ENCODE data around the gene BAHCC1. TPM values are rescaled to one million over a fixed set of nuclear protein-coding genes. Genes with fewer than 3 reads are reported as not detected.

BAHCC1 gene
- total and polyA plus RNA-seq, 7 experiments from 2014 or later, result 0.05 to 3.8 (median 0.68) TPM; not detected in 3

- H3K9me3 ChIP-seq (ENCODE audit: control insufficient read depth in 2 of 3, low read length in 3 of 3), result no peaks in the 10 kb centered on the region
- H3K36me3 ChIP-seq (ENCODE audit: control insufficient read depth in 2 of 3, insufficient read depth in 3 of 3, low read length in 3 of 3), result no peaks in the 10 kb centered on the region
- no peak overlapping the region for H3K27ac Mint-ChIP-seq
- no peaks in the 10 kb centered on the region for H3K36me3 Mint-ChIP-seq
- DNase-seq, result no peak
- CTCF ChIA-PET, result no interaction called here
- H3K27ac ChIP-seq (ENCODE audit: low read depth, low read length), result no peak overlapping the region
- ATAC-seq, result no peak
- H3K27me3 Mint-ChIP-seq, result no peaks in the 10 kb centered on the region
- H3K4me1 Mint-ChIP-seq, result no peaks in the 10 kb centered on the region
- H3K4me3 ChIP-seq (ENCODE audit: low read length), result no peak overlapping the region
- no peaks in the 10 kb centered on the region for H3K27me3 ChIP-seq (ENCODE audit: control insufficient read depth in 2 of 2, insufficient read depth in 2 of 2, low read length in 2 of 2)
- no peaks in the 10 kb centered on the region for H3K4me1 ChIP-seq (ENCODE audit: control insufficient read depth in 2 of 2, insufficient read depth in 2 of 2, low read length in 2 of 2)
- peaks cover 0 to 3% (median 0%) of the 10 kb centered on the region in 11 donors for H3K9me3 Mint-ChIP-seq
- no peak overlapping the region for H3K4me3 Mint-ChIP-seq
- POLR2A ChIA-PET, result interaction anchor here (0.6 to 0.7 kb wide), 2 partner anchors 17 to 1189 kb away, joined by 3 read pairs; no protein-coding TSS in a partner anchor
- intact Hi-C loops (cut with micrococcal nuclease), result no loop called here
Measured at GRCh38 chr17:81473019-81473418, 77.8 kb downstream of the BAHCC1 start.

GRCh38 chr17:81474958-81475357, 79.7 kb downstream of the BAHCC1 start:
- H3K4me1 ChIP-seq (ENCODE audit: control insufficient read depth in 2 of 2, insufficient read depth in 2 of 2, low read length in 2 of 2), result no peaks in the 10 kb centered on the region
- H3K27me3 ChIP-seq (ENCODE audit: control insufficient read depth in 2 of 2, insufficient read depth in 2 of 2, low read length in 2 of 2), result no peaks in the 10 kb centered on the region
- peaks cover 0 to 3% (median 0%) of the 10 kb centered on the region in 11 donors for H3K9me3 Mint-ChIP-seq
- CTCF ChIA-PET, result no interaction called here
- no peaks in the 10 kb centered on the region for H3K36me3 ChIP-seq (ENCODE audit: control insufficient read depth in 2 of 3, insufficient read depth in 3 of 3, low read length in 3 of 3)
- no peaks in the 10 kb centered on the region for H3K4me1 Mint-ChIP-seq
- H3K4me3 Mint-ChIP-seq, result no peak overlapping the region
- peaks cover 4 to 10% (median 5%) of the 10 kb centered on the region in 5 donors for H3K27me3 Mint-ChIP-seq
- no peaks in the 10 kb centered on the region for H3K9me3 ChIP-seq (ENCODE audit: control insufficient read depth in 2 of 3, low read length in 3 of 3)
- ATAC-seq, result no peak
- intact Hi-C loops (cut with micrococcal nuclease), result no loop called here
- no peak overlapping the region for H3K27ac Mint-ChIP-seq
- no peaks in the 10 kb centered on the region for H3K36me3 Mint-ChIP-seq
- no peak overlapping the region for H3K27ac ChIP-seq (ENCODE audit: low read depth, low read length)
- POLR2A ChIA-PET, result no interaction called here
- DNase-seq, result no peak
- no peak overlapping the region for H3K4me3 ChIP-seq (ENCODE audit: low read length)

DNA sequence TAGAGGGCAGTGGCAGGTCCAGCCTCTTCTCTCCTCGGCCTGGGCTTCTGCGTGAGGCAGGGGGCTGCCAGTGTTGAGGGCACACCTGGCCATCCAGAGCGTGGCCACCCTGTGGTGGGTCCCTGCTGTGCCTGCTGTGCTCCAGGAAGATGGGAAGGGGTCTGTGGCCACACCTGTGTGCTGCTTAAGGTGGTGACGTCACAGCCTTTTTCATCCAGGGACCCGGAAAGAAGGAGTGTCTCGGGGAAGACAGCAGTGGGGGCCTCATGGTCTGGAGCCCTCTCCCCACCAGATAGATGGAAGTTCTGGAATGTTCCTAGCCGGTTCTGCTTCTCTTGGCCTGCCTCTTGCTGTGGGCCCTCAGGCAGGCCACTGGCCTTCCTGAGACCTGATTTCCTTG, 80.8 kb downstream of the BAHCC1 start:
- POLR2A ChIA-PET, result no interaction called here
- DNase-seq, result no peak
- Mint-ChIP-seq H3K9me3 (peaks cover 0 to 3% (median 0%) of the 10 kb centered on the region in 11 donors), H3K4me1 (peaks cover 0 to 5% (median 0%) of the 10 kb centered on the region in 7 donors), H3K27ac (no peak overlapping the region), H3K27me3 (peaks cover 11 to 18% (median 13%) of the 10 kb centered on the region in 5 donors), H3K4me3 (no peak overlapping the region), H3K36me3 (no peaks in the 10 kb centered on the region)
- Histone ChIP-seq H3K27me3 (ENCODE audit: control insufficient read depth in 2 of 2, insufficient read depth in 2 of 2, low read length in 2 of 2) (peaks cover 0 to 4% of the 10 kb centered on the region in 2 donors), H3K9me3 (ENCODE audit: control insufficient read depth in 2 of 3, low read length in 3 of 3) (no peaks in the 10 kb centered on the region), H3K4me3 (ENCODE audit: low read length) (no peak overlapping the region), H3K36me3 (ENCODE audit: control insufficient read depth in 2 of 3, insufficient read depth in 3 of 3, low read length in 3 of 3) (no peaks in the 10 kb centered on the region), H3K27ac (ENCODE audit: low read depth, low read length) (no peak overlapping the region), H3K4me1 (ENCODE audit: control insufficient read depth in 2 of 2, insufficient read depth in 2 of 2, low read length in 2 of 2) (no peaks in the 10 kb centered on the region)
- intact Hi-C loops (cut with micrococcal nuclease), result no loop called here
- ATAC-seq, result no peak
- CTCF ChIA-PET, result no interaction called here

GRCh38 chr17:81476635-81477034, 81.4 kb downstream of the BAHCC1 start:
- peaks cover 0 to 2% of the 10 kb centered on the region in 2 donors for H3K4me1 ChIP-seq (ENCODE audit: control insufficient read depth in 2 of 2, insufficient read depth in 2 of 2, low read length in 2 of 2)
- no peak overlapping the region for H3K27ac Mint-ChIP-seq
- H3K27me3 Mint-ChIP-seq, result peaks cover 11 to 19% (median 13%) of the 10 kb centered on the region in 5 donors
- no peaks in the 10 kb centered on the region for H3K9me3 ChIP-seq (ENCODE audit: control insufficient read depth in 2 of 3, low read length in 3 of 3)
- H3K27ac ChIP-seq (ENCODE audit: low read depth, low read length), result no peak overlapping the region
- CTCF ChIA-PET, result no interaction called here
- POLR2A ChIA-PET, result no interaction called here
- H3K4me1 Mint-ChIP-seq, result peaks cover 0 to 5% (median under 1%) of the 10 kb centered on the region in 7 donors
- H3K36me3 ChIP-seq (ENCODE audit: control insufficient read depth in 2 of 3, insufficient read depth in 3 of 3, low read length in 3 of 3), result no peaks in the 10 kb centered on the region
- DNase-seq (no peak), ATAC-seq (no peak)
- intact Hi-C loops (cut with micrococcal nuclease), result no loop called here
- H3K4me3 Mint-ChIP-seq, result no peak overlapping the region
- no peak overlapping the region for H3K4me3 ChIP-seq (ENCODE audit: low read length)
- H3K27me3 ChIP-seq (ENCODE audit: control insufficient read depth in 2 of 2, insufficient read depth in 2 of 2, low read length in 2 of 2), result peaks cover 0 to 4% of the 10 kb centered on the region in 2 donors
- H3K36me3 Mint-ChIP-seq, result no peaks in the 10 kb centered on the region
- H3K9me3 Mint-ChIP-seq, result peaks cover 0 to 3% (median 0%) of the 10 kb centered on the region in 11 donors

- H3K27me3 ChIP-seq (ENCODE audit: control insufficient read depth in 2 of 2, insufficient read depth in 2 of 2, low read length in 2 of 2), result peaks cover 0 to 4% of the 10 kb centered on the region in 2 donors
- Mint-ChIP-seq H3K27ac (no peak overlapping the region), H3K27me3 (peaks cover 11 to 25% (median 13%) of the 10 kb centered on the region in 5 donors), H3K4me1 (peaks cover 0 to 8% (median 4%) of the 10 kb centered on the region in 7 donors), H3K4me3 (no peak overlapping the region), H3K9me3 (peaks cover 0 to 3% (median 0%) of the 10 kb centered on the region in 11 donors), H3K36me3 (no peaks in the 10 kb centered on the region)
- H3K4me3 ChIP-seq (ENCODE audit: low read length), result no peak overlapping the region
- no peaks in the 10 kb centered on the region for H3K36me3 ChIP-seq (ENCODE audit: control insufficient read depth in 2 of 3, insufficient read depth in 3 of 3, low read length in 3 of 3)
- intact Hi-C loops (cut with micrococcal nuclease), result no loop called here
- ATAC-seq, result no peak
- no peak overlapping the region for H3K27ac ChIP-seq (ENCODE audit: low read depth, low read length)
- DNase-seq, result no peak
- peaks cover 0 to 6% of the 10 kb centered on the region in 2 donors for H3K4me1 ChIP-seq (ENCODE audit: control insufficient read depth in 2 of 2, insufficient read depth in 2 of 2, low read length in 2 of 2)
- ChIA-PET CTCF (no interaction called here), POLR2A (no interaction called here)
- H3K9me3 ChIP-seq (ENCODE audit: control insufficient read depth in 2 of 3, low read length in 3 of 3), result no peaks in the 10 kb centered on the region
Measured at GRCh38 chr17:81477173-81477572, 81.9 kb downstream of the BAHCC1 start.

DNA sequence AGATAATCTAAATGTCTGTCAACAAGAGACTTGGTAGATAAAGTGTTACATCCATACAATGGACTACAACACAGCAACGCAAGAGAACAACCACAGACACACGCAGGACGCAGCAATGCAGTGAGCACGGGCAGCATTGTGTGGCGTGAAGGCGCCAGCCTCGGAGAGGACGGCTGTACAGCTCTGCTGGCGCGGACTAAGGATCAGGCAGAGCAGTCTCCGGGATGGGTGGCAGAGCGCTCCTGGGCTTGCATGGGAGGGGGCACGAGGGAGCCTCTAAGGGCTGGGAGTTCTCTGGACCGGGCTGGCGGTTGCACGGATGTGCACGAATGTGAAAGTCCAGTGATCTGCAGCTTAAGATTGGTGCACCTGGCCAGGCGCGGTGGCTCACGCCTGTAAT, 82.9 kb downstream of the BAHCC1 start:
- H3K4me1 Mint-ChIP-seq, result peaks cover 5 to 11% (median 8%) of the 10 kb centered on the region in 7 donors
- peaks cover 11 to 34% (median 14%) of the 10 kb centered on the region in 5 donors for H3K27me3 Mint-ChIP-seq
- no peak for DNase-seq
- peaks cover 0 to 3% (median 0%) of the 10 kb centered on the region in 11 donors for H3K9me3 Mint-ChIP-seq
- ATAC-seq, result no peak
- POLR2A ChIA-PET, result interaction anchor here (0.5 kb wide), 1 partner anchor 86 kb away, joined by 3 read pairs; no protein-coding TSS in a partner anchor
- H3K27ac Mint-ChIP-seq, result no peak overlapping the region
- H3K9me3 ChIP-seq (ENCODE audit: control insufficient read depth in 2 of 3, low read length in 3 of 3), result no peaks in the 10 kb centered on the region
- peaks cover 0 to 6% of the 10 kb centered on the region in 2 donors for H3K27me3 ChIP-seq (ENCODE audit: control insufficient read depth in 2 of 2, insufficient read depth in 2 of 2, low read length in 2 of 2)
- H3K36me3 Mint-ChIP-seq, result no peaks in the 10 kb centered on the region
- H3K36me3 ChIP-seq (ENCODE audit: control insufficient read depth in 2 of 3, insufficient read depth in 3 of 3, low read length in 3 of 3), result no peaks in the 10 kb centered on the region
- peaks cover 0 to 6% of the 10 kb centered on the region in 2 donors for H3K4me1 ChIP-seq (ENCODE audit: control insufficient read depth in 2 of 2, insufficient read depth in 2 of 2, low read length in 2 of 2)
- intact Hi-C loops (cut with micrococcal nuclease), result no loop called here
- no peak overlapping the region for H3K27ac ChIP-seq (ENCODE audit: low read depth, low read length)
- no peak overlapping the region for H3K4me3 Mint-ChIP-seq
- CTCF ChIA-PET, result no interaction called here
- no peak overlapping the region for H3K4me3 ChIP-seq (ENCODE audit: low read length)
